ENCODE data around the gene LOC128125822.
"Not testable (repeated sequence)": the region's sequence is repeated elsewhere in the genome, so short reads cannot be mapped to it uniquely, and the experiment has no call there.

The LOC128125822 gene

GRCh38 chr6:63581355-63582013 is 9.2 kb downstream of the LOC128125822 start:
- no peak for DNase-seq (ENCODE audit: low read depth in 2 of 2, low spot score in 1 of 2)

DNA sequence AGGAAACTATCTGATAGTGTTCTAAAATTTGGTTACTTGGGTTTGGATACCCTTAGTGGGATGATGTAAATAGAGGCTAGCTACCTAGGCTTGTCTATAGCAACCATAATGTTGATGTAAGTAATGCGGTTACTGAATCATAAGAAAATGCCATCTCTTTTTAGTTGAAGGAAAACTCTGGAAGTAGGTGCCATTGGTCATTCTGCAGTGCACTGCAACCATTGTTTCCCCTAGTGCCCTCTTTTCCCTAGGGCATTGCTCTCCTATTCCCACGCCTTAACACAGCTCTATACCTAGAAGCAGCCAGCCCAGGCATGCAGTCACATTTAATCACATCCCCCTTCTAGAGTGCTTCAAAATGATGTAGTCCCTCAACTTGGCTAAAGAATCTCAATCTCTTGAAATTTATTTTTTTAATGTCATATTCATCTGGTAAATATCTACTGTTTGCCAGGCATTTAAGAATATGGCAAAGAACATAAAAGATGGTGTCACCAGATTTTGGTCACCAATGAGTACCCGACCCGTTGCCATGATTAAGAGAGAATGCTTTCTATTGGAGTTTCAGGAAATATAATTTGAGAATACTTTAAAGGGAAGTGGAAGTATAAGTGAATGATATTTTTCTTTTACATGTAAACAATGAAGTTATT is 10.4 kb downstream of the LOC128125822 start:
- no peak for DNase-seq (ENCODE audit: low read depth in 2 of 2, low spot score in 1 of 2)

DNA sequence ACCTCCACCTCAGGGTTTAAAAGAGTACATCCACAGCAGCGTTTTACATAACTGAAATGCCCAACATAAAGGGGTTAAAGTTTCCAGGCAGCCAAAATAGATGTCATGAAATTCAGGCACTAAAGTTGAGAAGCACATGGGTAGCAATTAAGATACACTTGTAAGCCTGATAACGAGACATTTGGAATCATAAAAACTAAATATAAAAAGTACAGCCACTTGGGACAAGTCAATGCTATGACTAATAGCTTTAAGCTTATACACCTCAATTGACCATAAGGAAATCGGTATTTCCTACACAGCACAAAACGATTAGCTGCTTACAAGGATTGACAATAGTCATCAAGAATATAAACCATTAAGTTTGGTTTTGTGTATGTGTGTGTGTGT is 11.8 kb downstream of the LOC128125822 start:
- DNase-seq (ENCODE audit: low read depth in 2 of 2, low spot score in 1 of 2) = no peak

DNA sequence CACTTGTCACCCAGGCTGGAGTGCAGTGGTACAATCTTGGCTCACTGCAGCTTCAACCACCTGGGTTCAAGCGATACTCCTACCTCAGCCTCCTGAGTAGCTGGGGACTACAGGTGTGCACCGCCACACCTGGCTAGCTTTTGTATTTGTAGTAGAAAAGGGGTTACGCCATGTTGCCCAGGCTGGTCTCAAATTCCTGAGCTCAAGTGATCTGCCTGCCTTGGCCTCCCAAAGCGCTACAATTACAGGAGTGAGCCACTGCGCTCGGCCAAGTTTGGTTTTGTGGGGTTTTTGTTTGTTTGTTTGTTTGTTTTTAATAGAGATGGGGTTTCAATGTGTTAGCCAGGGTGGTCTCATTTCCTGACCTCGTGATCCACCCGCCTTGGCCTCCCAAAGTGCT is 12.3 kb downstream of the LOC128125822 start:
- DNase-seq (ENCODE audit: low read depth in 2 of 2, low spot score in 1 of 2) = no peak

GRCh38 chr6:63585652-63586051 is 13.4 kb downstream of the LOC128125822 start:
- not testable (repeated sequence) for DNase-seq (ENCODE audit: low read depth in 2 of 2, low spot score in 1 of 2)

DNA sequence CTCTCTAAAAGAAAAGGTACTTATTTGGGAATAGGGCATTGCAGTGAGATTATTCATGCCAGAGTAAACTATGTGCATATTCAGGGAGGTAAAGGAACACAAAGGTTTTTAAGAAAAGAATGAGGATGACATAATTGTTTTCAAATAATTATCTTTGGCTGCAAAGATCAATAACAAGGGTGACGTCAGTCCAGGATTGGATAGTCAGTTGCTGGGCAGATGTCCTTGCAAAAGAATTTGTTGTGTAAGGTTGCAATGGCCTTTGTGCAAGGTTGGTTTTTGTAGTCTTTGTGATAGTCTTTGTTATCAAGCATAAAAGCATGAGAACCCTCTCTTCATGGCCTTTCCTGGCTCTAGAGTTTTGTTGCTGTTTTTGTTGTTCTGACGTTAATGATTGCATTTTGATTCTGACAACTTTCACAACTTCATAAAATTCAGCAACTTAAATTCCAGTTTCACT is 17.7 kb downstream of the LOC128125822 start:
- no peak for DNase-seq (ENCODE audit: low read depth in 2 of 2, low spot score in 1 of 2)

GRCh38 chr6:63592886-63593285 is 20.6 kb downstream of the LOC128125822 start:
- no peak for DNase-seq (ENCODE audit: low read depth in 2 of 2, low spot score in 1 of 2)

- no peak for DNase-seq (ENCODE audit: low read depth in 2 of 2, low spot score in 1 of 2)
Measured at GRCh38 chr6:63597141-63598048, 25.1 kb downstream of the LOC128125822 start.

DNA sequence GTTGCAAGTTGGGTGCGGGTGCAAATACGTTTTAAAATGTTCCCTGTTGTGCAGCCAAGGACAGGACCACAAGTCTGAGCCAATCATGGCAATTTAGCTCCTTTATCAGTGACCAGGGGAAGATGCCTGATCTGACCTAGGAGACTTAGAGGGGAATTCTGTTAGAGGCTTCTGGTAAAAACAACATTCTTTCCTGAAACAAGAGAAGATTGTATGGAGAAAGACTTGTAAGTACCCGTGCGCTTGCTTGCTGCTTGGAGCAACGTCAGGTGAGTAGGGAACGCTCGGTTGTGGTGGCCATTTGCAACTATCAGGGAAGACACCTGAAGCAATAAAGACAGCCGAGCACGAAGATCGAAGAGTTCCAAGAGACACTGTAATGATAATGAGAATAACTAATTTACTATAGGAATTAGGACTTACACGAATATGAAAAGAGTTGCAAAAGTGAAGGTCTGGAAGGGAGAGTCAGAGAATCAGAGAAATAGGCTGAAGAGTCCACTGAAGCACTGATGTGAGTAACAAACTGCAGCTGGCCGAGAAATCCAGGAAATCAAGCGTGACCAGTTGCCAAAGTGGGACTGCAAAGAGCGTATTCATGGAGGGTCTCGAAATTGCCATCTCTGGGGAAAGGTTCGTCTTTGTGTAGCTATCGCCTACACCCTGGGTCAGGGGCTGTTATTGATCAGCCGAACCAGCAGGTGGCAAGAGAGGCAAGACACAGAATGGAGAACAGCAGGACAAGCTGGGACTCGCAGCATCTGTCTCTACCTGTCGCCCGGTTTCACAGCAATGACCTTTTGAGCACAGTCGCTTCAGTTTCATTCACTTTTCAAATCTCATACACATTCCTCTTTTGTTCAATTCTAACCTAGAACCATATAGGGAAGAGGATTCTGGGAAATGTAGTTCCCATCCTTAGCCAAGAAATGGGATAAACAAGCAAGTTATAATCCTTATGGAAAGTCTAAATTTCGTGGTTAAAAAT is 26.1 kb downstream of the LOC128125822 start:
- DNase-seq (ENCODE audit: low read depth in 2 of 2, low spot score in 1 of 2) = peak; percentile 28 to 46

- DNase-seq (ENCODE audit: low read depth in 2 of 2, low spot score in 1 of 2) = no peak
Measured at GRCh38 chr6:63599243-63599642, 27.0 kb downstream of the LOC128125822 start.

GRCh38 chr6:63600136-63600535 is 27.9 kb downstream of the LOC128125822 start:
- no peak for DNase-seq (ENCODE audit: low read depth in 2 of 2, low spot score in 1 of 2)

GRCh38 chr6:63609231-63609630 is 37.0 kb downstream of the LOC128125822 start:
- no peak for DNase-seq (ENCODE audit: low read depth in 2 of 2, low spot score in 1 of 2)

GRCh38 chr6:63610944-63611343 is 38.7 kb downstream of the LOC128125822 start:
- no peak for DNase-seq (ENCODE audit: low read depth in 2 of 2, low spot score in 1 of 2)

- no peak for DNase-seq (ENCODE audit: low read depth in 2 of 2, low spot score in 1 of 2)
Measured at GRCh38 chr6:63611560-63611959, 39.3 kb downstream of the LOC128125822 start.

GRCh38 chr6:63615590-63615989 is 43.3 kb downstream of the LOC128125822 start:
- no peak for DNase-seq (ENCODE audit: low read depth in 2 of 2, low spot score in 1 of 2)

Measured in stimulated activated CD8-positive, alpha-beta memory T cell treated with anti-CD3 and anti-CD28 coated beads, Interleukin-4, amount 100 ng/mL, for 1 hour (primary cell).